ENCODE measurements around the gene TLR6.
"Not testable (repeated sequence)": the region's sequence is repeated elsewhere in the genome, so short reads cannot be mapped to it uniquely, and the experiment has no call there.

Gene TLR6

GRCh38 chr4:38785041-38785790 is 71.4 kb downstream of the TLR6 start:
- DNase-seq: no peak

DNA sequence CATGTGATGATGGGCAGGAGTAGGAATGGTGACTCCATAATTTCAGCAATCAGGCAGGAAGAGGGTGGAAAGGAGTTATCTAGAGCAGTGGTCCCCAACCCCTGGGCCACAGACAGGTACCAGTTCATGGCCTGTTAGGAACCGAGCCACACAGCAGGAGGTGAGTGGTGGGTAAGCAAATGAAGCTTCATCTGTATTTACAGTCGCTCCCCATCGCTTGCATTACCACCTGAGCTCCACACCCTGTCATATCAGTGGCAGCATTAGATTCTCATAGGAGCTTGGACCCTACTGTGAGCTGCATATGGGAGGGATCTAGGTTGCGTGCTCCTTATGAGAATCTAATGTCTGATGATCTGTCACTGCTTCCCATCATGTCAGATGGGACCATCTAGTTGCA is 72.5 kb downstream of the TLR6 start:
- no peak for DNase-seq

DNA sequence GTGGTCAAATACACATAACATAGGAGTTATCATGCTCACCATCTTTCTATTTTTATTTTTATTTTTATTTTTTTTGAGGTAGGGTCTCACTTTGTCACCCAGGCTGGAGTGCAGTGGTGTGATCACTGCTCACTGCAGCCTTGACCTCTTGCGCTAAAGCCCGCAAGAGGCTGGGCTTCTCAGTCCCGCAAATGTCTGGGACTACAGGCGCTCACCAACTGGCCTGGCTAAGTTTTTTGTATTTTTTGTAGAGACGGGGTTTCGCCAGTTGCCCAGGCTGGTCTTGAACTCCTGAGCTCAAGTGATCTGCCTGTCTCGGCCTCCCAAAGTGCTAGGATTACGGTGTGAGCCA is 73.5 kb downstream of the TLR6 start:
- DNase-seq: no peak

DNA sequence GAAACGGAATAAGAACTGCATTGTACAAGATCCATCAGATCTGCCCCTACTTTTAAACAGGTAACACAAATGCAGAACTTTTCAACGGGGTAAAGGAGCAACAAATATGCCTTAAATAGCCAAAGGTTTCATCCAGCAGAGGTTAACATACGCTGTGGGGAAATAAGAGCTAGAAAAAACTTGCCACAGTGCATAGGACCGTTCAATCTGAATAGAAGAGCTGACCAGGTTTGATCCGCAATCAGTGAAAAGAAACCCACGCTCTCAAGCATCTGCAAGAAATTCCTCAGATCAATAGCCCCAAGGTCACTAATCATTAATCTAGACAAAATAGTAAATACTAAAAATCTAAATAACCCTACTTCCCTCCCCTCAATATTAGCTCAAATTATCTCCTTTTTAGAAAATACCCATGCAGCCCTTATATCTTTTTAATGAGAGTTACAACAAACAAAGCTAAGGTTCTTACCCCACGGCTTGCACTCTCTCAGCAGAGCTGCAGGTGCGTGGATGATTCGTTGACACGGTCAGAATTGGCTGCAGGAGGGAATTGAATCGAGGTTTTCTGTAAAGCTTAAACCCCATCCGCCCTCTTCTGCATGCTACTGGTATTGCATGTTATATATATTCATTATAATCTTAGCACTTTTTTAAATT is 74.0 kb downstream of the TLR6 start, which contains the start of gene TLR10:
Gene TLR10 (minus strand): TSS at position 539 of the 657 bp plus-strand sequence. CDS start 7,400 bp downstream, outside the sequence.
- DNase-seq: no peak

- no peak for DNase-seq
Measured at GRCh38 chr4:38781854-38782261, 74.8 kb downstream of the TLR6 start.

DNA sequence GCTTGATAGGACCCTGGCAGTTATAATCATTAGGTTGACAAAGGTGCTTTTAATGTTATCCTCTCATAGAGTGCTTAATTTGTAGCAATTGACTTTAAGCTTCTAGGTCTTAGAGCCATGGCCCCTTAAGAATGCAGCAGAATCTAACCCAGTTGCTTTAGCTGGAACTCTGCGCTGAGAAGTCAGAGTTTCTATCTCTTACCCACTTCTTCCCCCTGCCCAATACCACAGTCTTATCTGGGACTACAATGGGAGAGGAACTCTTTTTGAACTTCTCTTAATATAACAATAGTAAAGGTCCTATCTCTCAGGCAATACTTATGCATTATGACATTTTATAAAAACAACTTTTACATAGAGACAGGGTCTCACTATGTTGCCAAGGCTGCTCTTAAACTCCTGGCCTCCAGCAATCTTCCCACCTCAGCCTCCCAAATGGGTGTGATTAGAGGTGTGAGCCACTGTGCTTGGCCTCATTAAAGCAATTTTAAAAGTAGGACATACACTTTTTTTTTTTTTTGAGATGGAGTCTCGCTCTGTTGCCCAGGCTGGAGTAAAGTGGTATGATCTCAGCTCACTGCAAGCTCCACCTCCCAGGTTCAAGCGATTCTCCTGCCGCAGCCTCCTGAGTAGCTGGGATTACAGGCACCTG is 75.7 kb downstream of the TLR6 start:
- no peak for DNase-seq

- no peak for DNase-seq
Measured at GRCh38 chr4:38779790-38780189, 76.8 kb downstream of the TLR6 start.

GRCh38 chr4:38777925-38778324 is 78.7 kb downstream of the TLR6 start:
- DNase-seq: not testable (repeated sequence)

GRCh38 chr4:38775326-38775725 is 81.3 kb downstream of the TLR6 start:
- no peak for DNase-seq

DNA sequence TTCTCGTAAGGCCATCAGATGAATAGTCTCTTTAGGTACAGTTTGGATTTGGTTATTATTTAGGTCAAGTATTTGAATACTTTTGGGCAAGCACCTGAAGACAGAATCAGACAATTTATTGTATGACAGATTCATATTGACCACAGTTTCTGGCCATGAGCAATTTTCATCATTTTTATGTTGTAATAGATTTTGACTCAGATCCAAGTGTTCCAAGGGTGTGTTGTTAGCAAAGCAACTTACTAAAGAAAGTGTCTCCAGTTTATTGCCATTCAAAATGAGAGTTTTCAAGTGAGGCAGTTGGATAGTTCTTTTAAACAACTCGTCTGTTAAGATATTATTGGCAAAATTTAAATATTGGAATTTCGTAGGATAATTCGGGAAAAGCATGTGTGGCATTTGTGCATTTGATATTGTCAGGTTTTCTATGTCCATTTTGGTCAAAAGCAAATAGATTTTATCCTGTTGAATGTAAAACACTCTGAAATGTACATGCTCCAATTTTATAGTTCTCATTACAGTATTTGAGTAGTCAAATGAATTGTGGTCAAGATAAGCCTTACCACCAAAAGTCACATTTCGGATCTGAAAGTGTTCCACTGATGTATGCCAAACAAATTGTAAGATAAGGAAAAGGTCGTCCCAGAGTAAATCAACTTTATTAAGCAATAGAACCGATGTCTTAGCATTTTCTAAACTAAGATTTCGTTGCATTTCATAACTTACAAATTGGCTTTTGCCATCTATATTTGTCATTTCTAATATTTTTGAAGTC is 82.2 kb downstream of the TLR6 start:
- no peak for DNase-seq

Data from NK-92 treated with Interleukin-12 subunit alpha and Interleukin-12 subunit beta, amount 100 ng/mL, for 24 hours (cell line).